Sigmoid colon (tissue), 7 donors: ENCODE results near the gene NCK1. TPM values are rescaled to one million over a fixed set of nuclear protein-coding genes. Genes with fewer than 3 reads are reported as not detected.
A peak's percentile ranks its signal among the peaks of the same experiment; 100 is the strongest.

ENCODE experiments used
- DNase-seq: peaks from one replicate; pipeline ENCODE4 v3.0.0-alpha.2; 2019
- H3K27ac ChIP-seq, 4 donors: fragments of 200-600 bp; sonication (generic); one replicate each; pipeline ENCODE4 v1.5.1; 2016 to 2019; ENCODE audit warnings: mild to moderate bottlenecking in 1 of 4
- H3K27me3 ChIP-seq, 3 donors: fragments of 200-600 bp; sonication (generic); one replicate each; pipeline ENCODE4 v1.5.1; 2019; ENCODE audit warnings: mild to moderate bottlenecking in 1 of 3
- H3K36me3 ChIP-seq, 4 donors: fragments of 200-600 bp; sonication (generic); one replicate each; pipeline ENCODE4 v1.5.1; 2016 to 2019
- H3K4me1 ChIP-seq, 4 donors: fragments of 200-600 bp; sonication (generic); one replicate each; pipeline ENCODE4 v1.5.1; 2017 to 2019
- H3K4me3 ChIP-seq, 4 donors: fragments of 200-600 bp; sonication (generic); one replicate each; pipeline ENCODE4 v1.5.1; 2017 to 2019; ENCODE audit warnings: mild to moderate bottlenecking in 2 of 4, moderate library complexity in 1 of 4
- H3K9me3 ChIP-seq, 4 donors: fragments of 200-600 bp in 3 of 4; sonication (generic) in 3 of 4; one replicate each; pipeline versions ENCODE4 v1.5.1 to v1.6.1; 2013 to 2019
- EP300 ChIP-seq, 4 donors: sonication (generic); formaldehyde crosslinking; IDR thresholded peaks; one replicate each; pipeline ENCODE4 v1.6.1; 2017; ENCODE audit warnings: antibody characterized with exemption in 4 of 4
- POLR2A ChIP-seq, 2 donors: fragments of 450-650 bp; IDR thresholded peaks; one replicate each; pipeline ENCODE4 v1.6.1; 2016; ENCODE audit warnings: antibody characterized with exemption in 2 of 2, mild to moderate bottlenecking in 2 of 2, moderate library complexity in 2 of 2
- POLR2AphosphoS5 ChIP-seq, 4 donors: sonication (generic); formaldehyde crosslinking; IDR thresholded peaks; one replicate each; pipeline ENCODE4 v1.6.1; 2017; ENCODE audit warnings: antibody characterized with exemption in 4 of 4
- WGBS, 2 donors: extraction: QIAGEN DNeasy Blood & Tissue Kit; methylation state at CpG; one replicate each; pipeline ENCODE4 v1.1.7; 2013; 5-methylcytosine and 5-hydroxymethylcytosine counted together
- intact Hi-C: fragments of 100-400 bp; cut with DNase I; formaldehyde crosslinking; loops from one replicate; pipeline ENCODE4 v1.15.1; 2023
- polyA plus RNA-seq, 3 donors: library from polyadenylated mRNA; stranded (reverse); fragments of 200-250 nt; gene quantifications; one replicate each; pipeline ENCODE4 v1.2.3, GENCODE V29; 2013
- total RNA-seq, 4 donors: library from RNA; depleted of rRNA; stranded (reverse); fragments of >200 nt; gene quantifications; one replicate each; pipeline ENCODE4 v1.1.0, GENCODE V29; 2016
- TF ChIP-seq, protein P1 (sequence below), 4 experiments: fragments of 450-650 bp in 3 of 4; fragments of 200-600 bp in 1 of 4; IDR thresholded peaks; one replicate each; pipeline ENCODE4 v1.5.1; 2016 to 2019; ENCODE audit warnings: antibody characterized with exemption in 4 of 4, mild to moderate bottlenecking in 3 of 4, moderate library complexity in 2 of 4
- donor health status: healthy with polysubstance abuse.
- donor health status: Bipolar disorder and iron deficiency.
- donor health status: healthy.

Gene NCK1
- total and polyA plus RNA-seq, 7 donors: 25.5 to 55.1 (median 37.2) TPM

DNA sequence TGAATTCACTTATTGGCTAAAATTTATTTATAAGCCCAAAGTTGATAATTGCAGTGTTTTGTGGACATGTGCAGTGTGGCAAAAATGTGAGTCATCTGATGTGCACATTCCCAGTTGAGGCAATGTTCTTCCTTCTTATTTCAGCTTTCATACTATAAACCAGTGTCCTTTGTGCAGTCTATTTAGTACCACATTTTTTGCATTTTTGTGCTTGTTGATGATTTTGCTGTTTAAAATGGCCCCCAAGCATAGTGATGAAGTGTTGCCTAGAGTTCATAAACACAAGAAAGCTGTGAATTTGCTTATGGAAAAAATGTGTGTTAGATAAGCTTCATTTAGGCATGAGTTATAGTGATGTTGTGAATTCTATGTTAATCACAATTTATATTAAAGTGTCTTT lies 76.3 kb downstream of the NCK1 start:
- H3K4me3 ChIP-seq: no peak overlapping the region
- TF ChIP-seq POLR2A (IDR thresholded peaks at IDR 0.05) (no peak), EP300 (IDR thresholded peaks at IDR 0.05) (no peak), POLR2AphosphoS5 (IDR thresholded peaks at IDR 0.05) (no peak)
- TF ChIP-seq, protein P1, sequence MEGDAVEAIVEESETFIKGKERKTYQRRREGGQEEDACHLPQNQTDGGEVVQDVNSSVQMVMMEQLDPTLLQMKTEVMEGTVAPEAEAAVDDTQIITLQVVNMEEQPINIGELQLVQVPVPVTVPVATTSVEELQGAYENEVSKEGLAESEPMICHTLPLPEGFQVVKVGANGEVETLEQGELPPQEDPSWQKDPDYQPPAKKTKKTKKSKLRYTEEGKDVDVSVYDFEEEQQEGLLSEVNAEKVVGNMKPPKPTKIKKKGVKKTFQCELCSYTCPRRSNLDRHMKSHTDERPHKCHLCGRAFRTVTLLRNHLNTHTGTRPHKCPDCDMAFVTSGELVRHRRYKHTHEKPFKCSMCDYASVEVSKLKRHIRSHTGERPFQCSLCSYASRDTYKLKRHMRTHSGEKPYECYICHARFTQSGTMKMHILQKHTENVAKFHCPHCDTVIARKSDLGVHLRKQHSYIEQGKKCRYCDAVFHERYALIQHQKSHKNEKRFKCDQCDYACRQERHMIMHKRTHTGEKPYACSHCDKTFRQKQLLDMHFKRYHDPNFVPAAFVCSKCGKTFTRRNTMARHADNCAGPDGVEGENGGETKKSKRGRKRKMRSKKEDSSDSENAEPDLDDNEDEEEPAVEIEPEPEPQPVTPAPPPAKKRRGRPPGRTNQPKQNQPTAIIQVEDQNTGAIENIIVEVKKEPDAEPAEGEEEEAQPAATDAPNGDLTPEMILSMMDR (IDR thresholded peaks at IDR 0.05): no peak
- no peaks in the 10 kb centered on the region for H3K27me3 ChIP-seq
- intact Hi-C loops: no loop called here
- H3K27ac ChIP-seq: no peak overlapping the region
- no peak for DNase-seq
- H3K4me1 ChIP-seq: peaks cover 0 to 33% (median 23%) of the 10 kb centered on the region in 4 donors
- H3K36me3 ChIP-seq: no peaks in the 10 kb centered on the region
- H3K9me3 ChIP-seq: no peaks in the 10 kb centered on the region

DNA sequence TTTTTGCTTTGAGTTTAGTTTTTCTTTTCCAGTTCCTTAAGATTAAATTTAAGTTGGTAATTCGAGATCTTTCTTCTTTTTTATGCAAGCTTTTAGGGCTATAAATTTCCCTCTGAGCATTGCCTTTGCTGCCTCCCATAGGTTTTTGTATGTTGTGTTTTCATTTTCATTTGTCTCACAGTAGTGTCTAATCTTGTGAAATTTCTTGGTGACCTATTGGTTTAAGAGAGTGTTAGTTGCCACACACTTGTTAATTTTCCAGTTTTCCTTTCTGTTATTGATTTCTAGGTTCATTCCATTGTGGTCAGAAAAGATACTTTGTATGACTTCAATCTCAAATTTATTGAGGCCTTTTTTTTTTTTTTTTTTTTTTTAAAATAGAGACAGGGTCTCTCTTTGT lies 77.5 kb downstream of the NCK1 start:
- Histone ChIP-seq H3K36me3 (no peaks in the 10 kb centered on the region), H3K4me1 (peaks cover 0 to 35% (median 23%) of the 10 kb centered on the region in 4 donors), H3K27ac (no peak overlapping the region), H3K27me3 (no peaks in the 10 kb centered on the region), H3K4me3 (no peak overlapping the region), H3K9me3 (no peaks in the 10 kb centered on the region)
- WGBS, 2 donors: 66 to 84% methylated on average over 1 of the region's 1 CpG
- TF ChIP-seq EP300 (IDR thresholded peaks at IDR 0.05): no peak
- TF ChIP-seq POLR2AphosphoS5 (IDR thresholded peaks at IDR 0.05): no peak
- TF ChIP-seq, protein P1 (IDR thresholded peaks at IDR 0.05): no peak
- TF ChIP-seq POLR2A (IDR thresholded peaks at IDR 0.05): no peak
- intact Hi-C loops: no loop called here
- DNase-seq: no peak

DNA sequence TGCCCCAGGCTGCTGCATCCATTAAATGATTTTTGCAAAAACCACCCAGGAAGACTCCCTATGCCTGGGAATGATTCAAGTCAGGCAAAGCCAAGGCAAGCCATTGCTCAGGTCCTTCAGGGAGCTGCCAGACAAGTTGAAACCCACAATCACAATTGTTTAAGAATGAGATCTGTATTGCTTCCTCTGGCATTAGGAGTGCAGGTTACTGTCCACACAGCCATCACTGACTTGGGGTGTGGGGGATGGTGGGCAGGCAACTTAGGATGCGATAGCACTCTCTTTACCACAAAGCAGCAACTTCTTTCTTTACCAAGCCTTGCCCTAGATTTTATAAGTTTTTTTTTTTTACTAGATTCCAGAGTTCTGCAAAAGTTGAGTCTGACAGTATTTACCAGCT lies 80.8 kb downstream of the NCK1 start:
- peaks cover 0 to 30% (median 16%) of the 10 kb centered on the region in 4 donors for H3K4me1 ChIP-seq
- TF ChIP-seq POLR2A (IDR thresholded peaks at IDR 0.05) (no peak), EP300 (IDR thresholded peaks at IDR 0.05) (no peak), POLR2AphosphoS5 (IDR thresholded peaks at IDR 0.05) (no peak)
- TF ChIP-seq, protein P1 (IDR thresholded peaks at IDR 0.05): no peak
- DNase-seq: no peak
- H3K27me3 ChIP-seq: no peaks in the 10 kb centered on the region
- H3K36me3 ChIP-seq: peaks cover 0 to 9% (median 0%) of the 10 kb centered on the region in 4 donors
- H3K9me3 ChIP-seq: no peaks in the 10 kb centered on the region
- H3K4me3 ChIP-seq: no peak overlapping the region
- H3K27ac ChIP-seq: no peak overlapping the region
- WGBS, 2 donors: 62 to 87% methylated on average over 1 of the region's 1 CpG
- intact Hi-C loops: no loop called here

DNA sequence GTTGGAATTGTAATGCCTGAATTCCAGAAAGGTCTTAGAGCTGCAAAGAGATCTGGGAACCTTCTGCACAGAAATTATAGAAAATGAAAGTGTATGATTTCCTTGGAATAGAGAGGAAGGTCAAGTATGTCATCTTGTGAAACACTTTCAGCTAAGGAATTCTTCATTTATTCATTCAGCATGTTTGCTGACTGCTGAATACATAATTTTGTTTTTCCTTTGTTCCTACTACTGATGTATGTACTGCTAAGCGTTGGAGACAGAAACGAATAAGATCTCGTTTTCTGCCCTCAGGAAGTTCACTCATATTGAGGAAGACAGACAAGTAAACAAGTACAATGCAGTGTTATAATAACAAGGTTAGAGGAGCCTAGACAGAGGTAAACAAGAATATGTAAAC lies 81.4 kb downstream of the NCK1 start:
- 73 to 88% methylated on average over 3 of the region's 3 CpGs for WGBS, 2 donors
- Histone ChIP-seq H3K4me3 (no peak overlapping the region), H3K4me1 (peaks cover 0 to 25% (median 14%) of the 10 kb centered on the region in 4 donors), H3K27ac (peak overlapping the region in 1 of 4 donors; percentile 3), H3K27me3 (no peaks in the 10 kb centered on the region), H3K9me3 (no peaks in the 10 kb centered on the region), H3K36me3 (peaks cover 0 to 9% (median 0%) of the 10 kb centered on the region in 4 donors)
- intact Hi-C loops: no loop called here
- no peak for DNase-seq
- TF ChIP-seq EP300 (IDR thresholded peaks at IDR 0.05) (no peak), POLR2A (IDR thresholded peaks at IDR 0.05) (no peak), POLR2AphosphoS5 (IDR thresholded peaks at IDR 0.05) (no peak)
- TF ChIP-seq, protein P1 (IDR thresholded peaks at IDR 0.05): no peak

DNA sequence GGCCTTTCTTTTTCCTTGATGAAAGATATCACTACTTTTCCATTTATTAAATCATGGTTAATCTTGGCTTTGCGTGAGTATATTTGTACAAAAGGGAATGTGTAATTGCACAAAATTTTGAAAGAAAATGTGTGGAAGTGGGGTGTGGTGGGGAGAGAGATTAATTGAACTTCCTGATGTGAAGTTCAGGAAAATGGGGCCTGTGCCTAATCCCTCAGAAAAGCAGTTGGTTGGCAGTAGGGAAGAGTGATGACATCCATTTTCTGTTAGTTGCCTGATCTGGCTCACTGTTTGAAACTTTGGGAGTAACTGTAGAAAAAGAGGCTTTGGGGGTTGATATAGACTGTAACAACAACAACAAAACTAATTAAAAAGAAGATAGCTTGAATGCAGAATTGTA lies 85.0 kb downstream of the NCK1 start:
- intact Hi-C loops: no loop called here
- no peak for TF ChIP-seq POLR2A (IDR thresholded peaks at IDR 0.05)
- TF ChIP-seq, protein P1 (IDR thresholded peaks at IDR 0.05): no peak
- no peak for TF ChIP-seq EP300 (IDR thresholded peaks at IDR 0.05)
- no peak for TF ChIP-seq POLR2AphosphoS5 (IDR thresholded peaks at IDR 0.05)
- H3K9me3 ChIP-seq: no peaks in the 10 kb centered on the region

More for the DNA sequence above, 85.0 kb downstream of the NCK1 start:
- no peak for DNase-seq
- no peaks in the 10 kb centered on the region for H3K27me3 ChIP-seq
- H3K36me3 ChIP-seq: peaks cover 0 to 9% (median 0%) of the 10 kb centered on the region in 4 donors
- H3K4me1 ChIP-seq: peaks cover 0 to 30% (median 15%) of the 10 kb centered on the region in 4 donors
- no peak overlapping the region for H3K27ac ChIP-seq
- H3K4me3 ChIP-seq: no peak overlapping the region
- WGBS, 2 donors: 83 to 89% methylated on average over 1 of the region's 1 CpG
